T-helper 9 cell (primary cell): ENCODE results near the gene FARP1.

Experiments used
- DNase-seq: peaks from one replicate; pipeline ENCODE4 v3.0.0-alpha.2; 2020

Gene FARP1

GRCh38 chr13:98371516-98372023, 228.7 kb downstream of the FARP1 start:
- DNase-seq = no peak

GRCh38 chr13:98372876-98373275, 230.0 kb downstream of the FARP1 start:
- DNase-seq = no peak

GRCh38 chr13:98374750-98375149, 231.9 kb downstream of the FARP1 start:
- no peak for DNase-seq

GRCh38 chr13:98377635-98378378, 234.9 kb downstream of the FARP1 start:
- no peak for DNase-seq

GRCh38 chr13:98384739-98385138, 241.8 kb downstream of the FARP1 start:
- no peak for DNase-seq

GRCh38 chr13:98385606-98386005, 242.7 kb downstream of the FARP1 start:
- DNase-seq = no peak

- no peak for DNase-seq
Observed at GRCh38 chr13:98386637-98387036, 243.7 kb downstream of the FARP1 start.

GRCh38 chr13:98389319-98389718, 246.4 kb downstream of the FARP1 start:
- no peak for DNase-seq

GRCh38 chr13:98390086-98390715, 247.3 kb downstream of the FARP1 start:
- DNase-seq = no peak

GRCh38 chr13:98393873-98394272, 251.0 kb downstream of the FARP1 start:
- DNase-seq = no peak

- no peak for DNase-seq
Observed at GRCh38 chr13:98394820-98395510, 252.1 kb downstream of the FARP1 start.

- no peak for DNase-seq
Observed at GRCh38 chr13:98396071-98396710, 253.3 kb downstream of the FARP1 start.

- DNase-seq = no peak
Observed at GRCh38 chr13:98397221-98397620, 254.3 kb downstream of the FARP1 start.

GRCh38 chr13:98397861-98398260, 255.0 kb downstream of the FARP1 start:
- no peak for DNase-seq

- no peak for DNase-seq
Observed at GRCh38 chr13:98398581-98398980, 255.7 kb downstream of the FARP1 start.

- DNase-seq = no peak
Observed at GRCh38 chr13:98399756-98400155, 256.9 kb downstream of the FARP1 start.

- no peak for DNase-seq
Observed at GRCh38 chr13:98401934-98402333, 259.0 kb downstream of the FARP1 start.

- no peak for DNase-seq
Observed at GRCh38 chr13:98403076-98403475, 260.2 kb downstream of the FARP1 start.

- no peak for DNase-seq
Observed at GRCh38 chr13:98405107-98405571, 262.2 kb downstream of the FARP1 start.

GRCh38 chr13:98405690-98406344, 262.9 kb downstream of the FARP1 start:
- DNase-seq = no peak

GRCh38 chr13:98406427-98406826, 263.5 kb downstream of the FARP1 start:
- no peak for DNase-seq

- no peak for DNase-seq
Observed at GRCh38 chr13:98406971-98407370, 264.1 kb downstream of the FARP1 start.

GRCh38 chr13:98407575-98407974, 264.7 kb downstream of the FARP1 start:
- DNase-seq = no peak
